MM.1S (cell line): ENCODE data around the gene GRM5.
"Not testable (repeated sequence)": the region's sequence is repeated elsewhere in the genome, so short reads cannot be mapped to it uniquely, and the experiment has no call there.

ENCODE experiments used
- DNase-seq: peaks from one replicate; pipeline ENCODE4 v3.0.0-alpha.2; 2015
- H2AFZ ChIP-seq: fragments of 300-600 bp; sonication (generic); 2 replicates; pipeline ENCODE4 v1.6.0; 2016; ENCODE audit warnings: antibody characterized with exemption, low read length
- H3F3A ChIP-seq: fragments of 300-600 bp; sonication (generic); 2 replicates; pipeline ENCODE4 v1.6.1; 2016; ENCODE audit warnings: mild to moderate bottlenecking, antibody characterized with exemption, low read length, moderate library complexity, mixed read lengths; ENCODE audit not compliant: insufficient read depth
- H3K27ac ChIP-seq: fragments of 300-600 bp; sonication (generic); 2 replicates; pipeline ENCODE4 v1.5.1; 2016; ENCODE audit warnings: mild to moderate bottlenecking, low read length
- H3K27me3 ChIP-seq: fragments of 300-600 bp; sonication (generic); replicated peaks from 2 replicates; pipeline ENCODE4 v1.6.0; 2016; ENCODE audit warnings: low read length; ENCODE audit not compliant: insufficient read depth
- H3K36me3 ChIP-seq: fragments of 300-600 bp; sonication (generic); replicated peaks from 2 replicates; pipeline ENCODE4 v1.6.1; 2016; ENCODE audit warnings: mild to moderate bottlenecking, low read length, mixed read lengths; ENCODE audit not compliant: insufficient read depth
- H3K4me1 ChIP-seq: fragments of 300-600 bp; sonication (generic); 2 replicates; pipeline ENCODE4 v1.6.1; 2016; ENCODE audit warnings: low read length, mixed read lengths
- H3K4me2 ChIP-seq: fragments of 300-600 bp; sonication (generic); 2 replicates; pipeline ENCODE4 v1.6.0; 2016; ENCODE audit warnings: low read depth, low read length
- H3K4me3 ChIP-seq: fragments of 300-600 bp; sonication (generic); 2 replicates; pipeline ENCODE4 v1.5.1; 2016; ENCODE audit warnings: low read length, mixed read lengths
- H3K79me2 ChIP-seq: fragments of 300-600 bp; sonication (generic); 2 replicates; pipeline ENCODE4 v1.6.1; 2016; ENCODE audit warnings: mixed run types, low read length, mixed read lengths
- H3K9ac ChIP-seq: fragments of 300-600 bp; sonication (generic); 2 replicates; pipeline ENCODE4 v1.6.1; 2016; ENCODE audit warnings: low read length, mixed read lengths
- H3K9me2 ChIP-seq: fragments of 300-600 bp; sonication (generic); replicated peaks from 2 replicates; pipeline ENCODE4 v1.6.1; 2016; ENCODE audit warnings: mild to moderate bottlenecking, low read length, mixed read lengths; ENCODE audit not compliant: insufficient read depth
- H3K9me3 ChIP-seq: fragments of 300-600 bp; sonication (generic); replicated peaks from 2 replicates; pipeline ENCODE4 v1.6.1; 2016; ENCODE audit warnings: mild to moderate bottlenecking, low read length, mixed read lengths; ENCODE audit not compliant: insufficient read depth
- H4K20me1 ChIP-seq: fragments of 300-600 bp; sonication (generic); 2 replicates; pipeline ENCODE4 v1.6.1; 2016; ENCODE audit warnings: mild to moderate bottlenecking, low read length, moderate library complexity, mixed read lengths; ENCODE audit not compliant: insufficient read depth
- EZH2 ChIP-seq: fragments of 300-600 bp; sonication (generic); optimal IDR thresholded peaks from 2 replicates; pipeline ENCODE3; 2017; ENCODE audit warnings: low read depth, mild to moderate bottlenecking, antibody characterized with exemption, low read length, mixed read lengths
- EZH2phosphoT487 ChIP-seq: fragments of 300-600 bp; sonication (generic); IDR thresholded peaks from 2 replicates; pipeline ENCODE4 v1.6.1; 2018; ENCODE audit warnings: antibody characterized with exemption, low read length
- TF ChIP-seq, protein P1 (sequence below): fragments of 300-600 bp; sonication (generic); IDR thresholded peaks from 2 replicates; pipeline ENCODE4 v1.5.1; 2016; ENCODE audit warnings: antibody characterized with exemption, low read length, mixed read lengths

Gene GRM5

DNA sequence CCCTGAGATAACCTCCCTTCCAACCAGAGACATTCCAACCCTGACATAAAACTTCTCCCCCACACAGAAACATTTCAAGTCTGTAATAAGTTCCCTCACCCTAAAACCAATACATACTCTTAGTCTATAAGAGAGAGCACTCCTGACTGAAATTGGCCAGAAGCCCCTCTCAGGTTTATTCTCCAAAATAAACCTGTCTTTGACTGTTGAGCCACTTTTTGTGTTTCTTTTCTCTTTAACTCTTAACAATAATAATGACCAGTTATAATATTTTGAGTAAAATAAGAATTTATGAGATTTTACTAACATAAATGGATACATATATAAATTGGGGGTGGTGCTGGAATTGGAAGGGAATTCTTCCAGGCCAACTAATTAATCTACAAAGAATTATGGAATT lies 93.6 kb downstream of the GRM5 start:
- Histone ChIP-seq H4K20me1 (no peaks in the 10 kb centered on the region), H3K79me2 (no peaks in the 10 kb centered on the region), H3F3A (no peaks in the 10 kb centered on the region), H3K4me3 (no peak overlapping the region), H3K4me2 (no peak overlapping the region), H3K9me3 (no peaks in the 10 kb centered on the region), H3K9me2 (no peaks in the 10 kb centered on the region), H2AFZ (no peak overlapping the region), H3K27me3 (no peaks in the 10 kb centered on the region), H3K36me3 (no peaks in the 10 kb centered on the region), H3K9ac (no peak overlapping the region), H3K27ac (no peak overlapping the region), H3K4me1 (no peaks in the 10 kb centered on the region)
- TF ChIP-seq, protein P1, sequence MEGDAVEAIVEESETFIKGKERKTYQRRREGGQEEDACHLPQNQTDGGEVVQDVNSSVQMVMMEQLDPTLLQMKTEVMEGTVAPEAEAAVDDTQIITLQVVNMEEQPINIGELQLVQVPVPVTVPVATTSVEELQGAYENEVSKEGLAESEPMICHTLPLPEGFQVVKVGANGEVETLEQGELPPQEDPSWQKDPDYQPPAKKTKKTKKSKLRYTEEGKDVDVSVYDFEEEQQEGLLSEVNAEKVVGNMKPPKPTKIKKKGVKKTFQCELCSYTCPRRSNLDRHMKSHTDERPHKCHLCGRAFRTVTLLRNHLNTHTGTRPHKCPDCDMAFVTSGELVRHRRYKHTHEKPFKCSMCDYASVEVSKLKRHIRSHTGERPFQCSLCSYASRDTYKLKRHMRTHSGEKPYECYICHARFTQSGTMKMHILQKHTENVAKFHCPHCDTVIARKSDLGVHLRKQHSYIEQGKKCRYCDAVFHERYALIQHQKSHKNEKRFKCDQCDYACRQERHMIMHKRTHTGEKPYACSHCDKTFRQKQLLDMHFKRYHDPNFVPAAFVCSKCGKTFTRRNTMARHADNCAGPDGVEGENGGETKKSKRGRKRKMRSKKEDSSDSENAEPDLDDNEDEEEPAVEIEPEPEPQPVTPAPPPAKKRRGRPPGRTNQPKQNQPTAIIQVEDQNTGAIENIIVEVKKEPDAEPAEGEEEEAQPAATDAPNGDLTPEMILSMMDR: no peak
- TF ChIP-seq EZH2 (no peak), EZH2phosphoT487 (no peak)
- DNase-seq: no peak

- not testable (repeated sequence) for H3K9ac ChIP-seq, H3K4me1 ChIP-seq, H3K79me2 ChIP-seq
These were observed 104.2 kb downstream of the GRM5 start for GRCh38 chr11:88961621-88962020.

DNA sequence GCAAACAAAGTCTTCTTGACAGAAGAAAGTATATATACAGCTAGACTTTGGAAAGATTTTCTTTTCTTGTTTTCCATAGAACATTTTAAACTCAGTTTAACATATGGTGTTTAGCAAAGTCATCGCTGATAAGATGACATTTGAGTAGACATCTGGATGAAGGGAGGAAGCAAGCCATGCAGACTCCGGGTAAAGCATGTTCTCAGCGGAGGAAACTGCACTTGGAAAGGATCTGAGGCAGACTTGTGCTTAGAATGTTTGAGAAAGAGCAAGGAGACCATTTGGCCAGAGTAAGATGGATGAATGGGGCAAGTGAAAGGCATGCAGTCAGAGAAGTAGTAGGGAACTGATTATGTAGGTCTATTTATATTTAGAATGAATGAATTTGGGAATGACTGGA lies 105.9 kb downstream of the GRM5 start:
- H4K20me1 ChIP-seq, H3K36me3 ChIP-seq, H3K9ac ChIP-seq, DNase-seq, H3K4me1 ChIP-seq, H3F3A ChIP-seq, H3K27ac ChIP-seq, H2AFZ ChIP-seq, H3K9me2 ChIP-seq, H3K27me3 ChIP-seq, H3K9me3 ChIP-seq, H3K4me3 ChIP-seq, H3K79me2 ChIP-seq, H3K4me2 ChIP-seq: not testable (repeated sequence)

More at GRCh38 chr11:88961621-88962020, 104.2 kb downstream of the GRM5 start:
- not testable (repeated sequence) for H3K4me2 ChIP-seq, H3F3A ChIP-seq, H3K4me3 ChIP-seq, H4K20me1 ChIP-seq, H3K27me3 ChIP-seq, H3K9me3 ChIP-seq, DNase-seq, H3K27ac ChIP-seq, H2AFZ ChIP-seq, H3K9me2 ChIP-seq, H3K36me3 ChIP-seq

DNA sequence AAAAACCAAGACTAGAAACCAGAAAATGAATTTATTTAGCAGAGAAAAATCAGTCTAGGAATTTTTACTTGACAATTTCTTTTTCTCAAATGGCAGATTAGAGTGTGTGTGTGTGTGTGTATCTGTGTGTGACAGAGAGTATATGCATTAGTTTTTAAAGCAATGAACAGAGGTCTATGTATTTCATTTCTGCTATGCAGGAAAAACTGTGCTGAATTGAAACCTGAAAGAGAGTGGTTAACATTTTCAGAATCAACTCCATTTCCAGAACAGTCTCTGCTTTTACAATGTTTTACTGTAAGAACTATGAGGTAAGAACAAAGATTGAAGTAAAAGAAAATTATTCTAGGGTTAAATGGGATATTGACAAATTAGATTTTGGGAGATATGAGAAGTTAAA lies 114.8 kb downstream of the GRM5 start:
- Histone ChIP-seq H3K27me3 (no peaks in the 10 kb centered on the region), H3K4me1 (peaks cover 26% of the 10 kb centered on the region), H3K36me3 (no peaks in the 10 kb centered on the region), H3K9me3 (no peaks in the 10 kb centered on the region), H3K79me2 (no peaks in the 10 kb centered on the region), H3K4me2 (no peak overlapping the region; the same call in 1 of the 2 replicates), H3K9me2 (no peaks in the 10 kb centered on the region), H2AFZ (no peak overlapping the region), H4K20me1 (no peaks in the 10 kb centered on the region), H3F3A (peaks cover 22% of the 10 kb centered on the region), H3K4me3 (no peak overlapping the region), H3K27ac (no peak overlapping the region), H3K9ac (no peak overlapping the region)
- peak; percentile 31 for DNase-seq
- TF ChIP-seq, protein P1: no peak
- TF ChIP-seq EZH2 (no peak), EZH2phosphoT487 (no peak)

- H3K4me3 ChIP-seq, H3K9ac ChIP-seq, H2AFZ ChIP-seq, H3K9me2 ChIP-seq, H3K36me3 ChIP-seq, H3K79me2 ChIP-seq, H4K20me1 ChIP-seq, H3K9me3 ChIP-seq, H3K27me3 ChIP-seq: not testable (repeated sequence)
- DNase-seq: peak; percentile 37
- Histone ChIP-seq H3K4me2 (peak overlapping the region; percentile 46; the same call in 1 of the 2 replicates), H3F3A (peaks cover 22% of the 10 kb centered on the region), H3K4me1 (peaks cover 26% of the 10 kb centered on the region), H3K27ac (peak overlapping the region; percentile 53; the same call in 1 of the 2 replicates)
These were observed 116.9 kb downstream of the GRM5 start for GRCh38 chr11:88948908-88949307.

DNA sequence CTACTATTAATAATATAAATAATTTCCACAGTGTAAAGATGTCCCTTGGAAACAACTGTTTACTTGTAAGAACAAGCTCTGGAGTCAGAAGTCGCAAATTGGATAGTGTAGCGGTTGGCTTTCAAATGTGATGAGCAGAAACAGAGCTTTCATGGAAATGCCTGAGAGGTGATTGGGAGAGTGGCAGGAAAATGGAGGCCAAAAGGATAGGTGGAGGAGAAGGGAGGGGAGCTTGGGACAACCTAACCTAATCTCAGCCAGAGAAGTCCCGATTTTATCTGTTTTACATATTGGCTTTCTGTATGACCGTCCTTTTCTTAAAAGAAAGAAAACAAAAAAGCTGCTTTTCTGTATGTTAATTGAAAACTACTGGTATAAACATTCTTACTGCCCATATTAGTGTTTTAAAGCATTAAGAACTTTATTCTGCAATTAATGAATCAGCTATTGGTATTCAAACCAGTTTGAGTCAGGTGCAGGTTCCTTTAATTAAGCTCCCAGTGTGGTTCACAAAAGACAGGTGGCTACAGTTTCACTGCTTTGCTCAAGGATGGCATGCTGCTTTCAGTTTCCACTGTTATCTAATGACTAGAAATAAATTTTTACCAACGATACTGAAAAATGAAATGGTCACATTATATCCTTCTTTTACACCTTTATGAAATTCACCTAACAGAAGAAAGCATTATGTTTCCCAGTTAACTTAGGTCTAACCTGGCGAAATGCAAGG lies 117.8 kb downstream of the GRM5 start:
- not testable (repeated sequence) for H3K27me3 ChIP-seq, H3K9me3 ChIP-seq, H3K9me2 ChIP-seq, H3K9ac ChIP-seq, H3K36me3 ChIP-seq, H4K20me1 ChIP-seq, H3K79me2 ChIP-seq
- Histone ChIP-seq H2AFZ (peak overlapping the region; percentile 49; the same call in 1 of the 2 replicates), H3F3A (peaks cover 22% of the 10 kb centered on the region), H3K27ac (peak overlapping the region; percentile 53; the same call in 1 of the 2 replicates), H3K4me2 (peak overlapping the region; percentile 51), H3K4me3 (peak overlapping the region; percentile 41), H3K4me1 (peaks cover 26% of the 10 kb centered on the region)
- DNase-seq: peak; percentile 79
